ENCODE measurements around the gene PAX5.

- TF ChIP-seq CTCF (IDR thresholded peaks at IDR 0.05; ENCODE audit: low read depth, low read length, poor library complexity, severe bottlenecking) (no peak), EZH2phosphoT487 (IDR thresholded peaks at IDR 0.05; ENCODE audit: borderline replicate concordance, low read length) (no peak)
Measured at GRCh38 chr9:37010976-37011375, 23.1 kb downstream of the PAX5 start.

Measured in DOHH2 (cell line).